H9 (cell line): ENCODE data around the gene ING2. TPM values are rescaled to one million over a fixed set of nuclear protein-coding genes. Genes with fewer than 3 reads are reported as not detected.

Source experiments
- DNase-seq: peaks from one replicate; pipeline ENCODE4 v3.0.0-alpha.2; 2017
- H2AFZ ChIP-seq: one replicate; pipeline ENCODE4 v1.6.1; 2013; ENCODE audit warnings: mild to moderate bottlenecking, low read length, control low read depth, moderate library complexity
- H2AK5ac ChIP-seq: 2 replicates; pipeline ENCODE4 v1.6.1; 2013; ENCODE audit warnings: low read length, control low read depth, mixed read lengths; ENCODE audit not compliant: insufficient read length
- H2BK120ac ChIP-seq: one replicate; pipeline ENCODE4 v1.6.1; 2013; ENCODE audit warnings: low read depth, mild to moderate bottlenecking, low read length, control low read depth, inconsistent platforms; ENCODE audit not compliant: poor library complexity, severe bottlenecking
- H2BK12ac ChIP-seq: 2 replicates; pipeline ENCODE4 v1.6.1; 2013; ENCODE audit warnings: low read length, control low read depth, mixed read lengths, low read depth; ENCODE audit not compliant: insufficient read length
- H2BK15ac ChIP-seq: 2 replicates; pipeline ENCODE4 v1.6.1; 2013; ENCODE audit warnings: low read depth, low read length, control low read depth
- H2BK20ac ChIP-seq: one replicate; pipeline ENCODE4 v1.6.1; 2013; ENCODE audit warnings: low read depth, mild to moderate bottlenecking, low read length, control low read depth, inconsistent platforms; ENCODE audit not compliant: poor library complexity, severe bottlenecking
- H2BK5ac ChIP-seq: 2 replicates; pipeline ENCODE4 v1.6.1; 2013; ENCODE audit warnings: low read length, control low read depth, mixed read lengths; ENCODE audit not compliant: insufficient read length
- H3K14ac ChIP-seq: 2 replicates; pipeline ENCODE4 v1.6.1; 2013; ENCODE audit warnings: low read length, control low read depth; ENCODE audit not compliant: insufficient read depth
- H3K18ac ChIP-seq: 2 replicates; pipeline ENCODE4 v1.6.1; 2013; ENCODE audit warnings: low read depth, mild to moderate bottlenecking, mixed read lengths, low read length, control low read depth; ENCODE audit not compliant: insufficient read length
- H3K23ac ChIP-seq: 2 replicates; pipeline ENCODE4 v1.6.1; 2013; ENCODE audit warnings: low read length, control low read depth, mixed read lengths, low read depth; ENCODE audit not compliant: insufficient read length
- H3K23me2 ChIP-seq: 2 replicates; pipeline ENCODE4 v1.6.1; 2013; ENCODE audit warnings: low read depth, mild to moderate bottlenecking, mixed read lengths, low read length, control low read depth; ENCODE audit not compliant: insufficient read length, poor library complexity, severe bottlenecking
- H3K27ac ChIP-seq: 2 replicates; pipeline ENCODE4 v1.5.1; 2013; ENCODE audit warnings: low read length, control low read depth, mixed read lengths, low read depth; ENCODE audit not compliant: insufficient read length
- H3K27me3 ChIP-seq: 2 replicates; pipeline ENCODE4 v1.6.1; 2013; ENCODE audit warnings: low read length, control low read depth, inconsistent platforms; ENCODE audit not compliant: insufficient read depth
- H3K4ac ChIP-seq: 2 replicates; pipeline ENCODE4 v1.6.1; 2013; ENCODE audit warnings: low read depth, mild to moderate bottlenecking, control low read depth, inconsistent platforms, low read length, moderate library complexity
- H3K4me1 ChIP-seq: 2 replicates; pipeline ENCODE4 v1.6.1; 2013; ENCODE audit warnings: low read length, control low read depth, inconsistent platforms; ENCODE audit not compliant: insufficient read depth
- H3K4me2 ChIP-seq: 2 replicates; pipeline ENCODE4 v1.6.1; 2013; ENCODE audit warnings: low read length, control low read depth, mixed read lengths; ENCODE audit not compliant: insufficient read length, insufficient read depth
- H3K56ac ChIP-seq: 2 replicates; pipeline ENCODE4 v1.6.1; 2013; ENCODE audit warnings: low read depth, mild to moderate bottlenecking, mixed read lengths, low read length, control low read depth; ENCODE audit not compliant: insufficient read length
- H3K79me1 ChIP-seq: 2 replicates; pipeline ENCODE4 v1.6.1; 2013; ENCODE audit warnings: low read depth, mild to moderate bottlenecking, moderate library complexity, low read length, control low read depth, inconsistent platforms; ENCODE audit not compliant: insufficient read depth, poor library complexity, severe bottlenecking
- H3K79me2 ChIP-seq: 2 replicates; pipeline ENCODE4 v1.6.1; 2013; ENCODE audit warnings: low read length, control low read depth, inconsistent platforms; ENCODE audit not compliant: insufficient read depth
- H3K9ac ChIP-seq: 2 replicates; pipeline ENCODE4 v1.6.1; 2013; ENCODE audit warnings: low read length, control low read depth, mixed read lengths; ENCODE audit not compliant: insufficient read length; ENCODE audit errors: extremely low read depth
- H3K9me3 ChIP-seq: one replicate; pipeline ENCODE4 v1.6.1; 2013; ENCODE audit warnings: low read depth, low read length, inconsistent platforms; ENCODE audit not compliant: control insufficient read depth
- H3T11ph ChIP-seq: one replicate; pipeline ENCODE4 v1.6.1; 2013; ENCODE audit warnings: mild to moderate bottlenecking, low read length, control low read depth, inconsistent platforms
- H4K20me1 ChIP-seq: one replicate; pipeline ENCODE4 v1.6.1; 2013; ENCODE audit not compliant: control insufficient read depth, insufficient read length, insufficient read depth
- H4K5ac ChIP-seq: 2 replicates; pipeline ENCODE4 v1.6.1; 2013; ENCODE audit warnings: low read depth, mild to moderate bottlenecking, mixed read lengths, low read length, control low read depth; ENCODE audit not compliant: insufficient read length
- H4K8ac ChIP-seq: replicated peaks from 2 replicates; pipeline ENCODE4 v1.6.1; 2013; ENCODE audit warnings: low read length, control low read depth, mixed read lengths, low read depth; ENCODE audit not compliant: insufficient read length
- H4K91ac ChIP-seq: 2 replicates; pipeline ENCODE4 v1.6.1; 2013; ENCODE audit warnings: low read depth, mild to moderate bottlenecking, moderate library complexity, mixed read lengths, low read length, control low read depth; ENCODE audit not compliant: insufficient read length
- H3K27ac Mint-ChIP-seq, 3 experiments: 2 replicates in 2 of 3; 3 replicates in 1 of 3; pipeline ENCODE4 v1.8.0; 2020 to 2021; ENCODE audit warnings: mixed read lengths in 3 of 3, mild to moderate bottlenecking in 1 of 3, moderate library complexity in 1 of 3
- H3K27me3 Mint-ChIP-seq: 2 replicates; pipeline ENCODE4 v1.8.0; 2021; ENCODE audit warnings: low read depth, mild to moderate bottlenecking, moderate library complexity, mixed read lengths
- H3K36me3 Mint-ChIP-seq, 3 experiments: 2 replicates in 2 of 3; 3 replicates in 1 of 3; pipeline ENCODE4 v1.8.0; 2020 to 2021; ENCODE audit warnings: low read depth in 3 of 3, mixed read lengths in 3 of 3; ENCODE audit not compliant: insufficient read depth in 1 of 3
- H3K4me1 Mint-ChIP-seq, 2 experiments: 2 replicates each; pipeline ENCODE4 v1.8.0; 2020; ENCODE audit warnings: mixed read lengths in 2 of 2
- H3K4me3 Mint-ChIP-seq, 2 experiments: 2 replicates in 1 of 2; 3 replicates in 1 of 2; pipeline ENCODE4 v1.8.0; 2020 to 2021; ENCODE audit warnings: mild to moderate bottlenecking in 2 of 2, mixed read lengths in 2 of 2, moderate library complexity in 1 of 2
- H3K9me3 Mint-ChIP-seq, 2 experiments: 2 replicates in 1 of 2; 3 replicates in 1 of 2; pipeline ENCODE4 v1.8.0; 2020; ENCODE audit warnings: mild to moderate bottlenecking in 2 of 2, mixed read lengths in 2 of 2, moderate library complexity in 1 of 2
- WGBS: extraction: QIAGEN DNeasy Blood & Tissue Kit; methylation state at CpG from one replicate; pipeline ENCODE4 v1.1.7; 2013; ENCODE audit warnings: missing lambda C conversion rate, low lambda C conversion rate, mixed read lengths; ENCODE audit not compliant: insufficient read length; ENCODE audit errors: extremely low coverage; 5-methylcytosine and 5-hydroxymethylcytosine counted together
- total RNA-seq: library from RNA; stranded (reverse); gene quantifications from 2 replicates; pipeline ENCODE4 v1.2.1, GENCODE V29; 2021
- TF ChIP-seq, protein P1 (sequence below): fragments of 200-600 bp; sonication (generic); conservative IDR thresholded peaks from 3 replicates; pipeline ENCODE4 v1.8.0; 2021; ENCODE audit warnings: antibody characterized with exemption, mild to moderate bottlenecking

The ING2 gene
- total RNA-seq, 1 experiment from 2014 or later: 18.6 TPM

DNA sequence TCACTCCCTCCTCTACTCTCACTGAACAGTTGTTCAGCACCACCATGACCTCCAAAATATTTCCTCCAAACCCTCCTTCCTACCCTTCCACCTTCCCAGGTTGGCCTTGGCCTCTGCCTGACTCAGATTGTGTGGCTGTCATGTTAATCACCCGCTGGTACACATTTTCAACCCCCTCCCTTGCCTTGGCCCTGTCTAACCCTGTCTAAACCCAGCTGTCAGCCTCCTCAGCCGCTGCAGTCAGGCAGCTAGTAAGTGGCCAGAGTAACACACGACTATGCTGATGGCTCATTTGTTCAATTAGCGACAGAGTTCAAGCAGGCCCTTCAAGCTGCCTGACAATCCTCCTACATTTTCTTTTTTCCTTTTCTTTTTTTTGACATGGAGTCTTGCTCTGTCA is 18.0 kb downstream of the ING2 start:
- TF ChIP-seq, protein P1, sequence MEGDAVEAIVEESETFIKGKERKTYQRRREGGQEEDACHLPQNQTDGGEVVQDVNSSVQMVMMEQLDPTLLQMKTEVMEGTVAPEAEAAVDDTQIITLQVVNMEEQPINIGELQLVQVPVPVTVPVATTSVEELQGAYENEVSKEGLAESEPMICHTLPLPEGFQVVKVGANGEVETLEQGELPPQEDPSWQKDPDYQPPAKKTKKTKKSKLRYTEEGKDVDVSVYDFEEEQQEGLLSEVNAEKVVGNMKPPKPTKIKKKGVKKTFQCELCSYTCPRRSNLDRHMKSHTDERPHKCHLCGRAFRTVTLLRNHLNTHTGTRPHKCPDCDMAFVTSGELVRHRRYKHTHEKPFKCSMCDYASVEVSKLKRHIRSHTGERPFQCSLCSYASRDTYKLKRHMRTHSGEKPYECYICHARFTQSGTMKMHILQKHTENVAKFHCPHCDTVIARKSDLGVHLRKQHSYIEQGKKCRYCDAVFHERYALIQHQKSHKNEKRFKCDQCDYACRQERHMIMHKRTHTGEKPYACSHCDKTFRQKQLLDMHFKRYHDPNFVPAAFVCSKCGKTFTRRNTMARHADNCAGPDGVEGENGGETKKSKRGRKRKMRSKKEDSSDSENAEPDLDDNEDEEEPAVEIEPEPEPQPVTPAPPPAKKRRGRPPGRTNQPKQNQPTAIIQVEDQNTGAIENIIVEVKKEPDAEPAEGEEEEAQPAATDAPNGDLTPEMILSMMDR: no peak
- no peak overlapping the region for H2BK15ac ChIP-seq
- H3K79me1 ChIP-seq: no peaks in the 10 kb centered on the region
- H3K27ac Mint-ChIP-seq: peak overlapping the region in 1 of 3 experiments; percentile 1; a peak in 1 of 7 replicates
- H3K9ac ChIP-seq: no peak overlapping the region
- no peak overlapping the region for H2BK12ac ChIP-seq
- H3K9me3 Mint-ChIP-seq: no peaks in the 10 kb centered on the region; a peak in 1 of 5 replicates
- no peaks in the 10 kb centered on the region for H3K79me2 ChIP-seq
- H3K27ac ChIP-seq: no peak overlapping the region
- H3K4me3 Mint-ChIP-seq: no peak overlapping the region
- DNase-seq: no peak
- no peak overlapping the region for H2BK120ac ChIP-seq
- peaks cover 13 to 15% of the 10 kb centered on the region in 2 experiments for H3K4me1 Mint-ChIP-seq
- H3K23me2 ChIP-seq: no peaks in the 10 kb centered on the region
- WGBS: no CpG with 5 or more reads among the region's 4 CpGs
- no peak overlapping the region for H4K91ac ChIP-seq
- H3K4me2 ChIP-seq: no peak overlapping the region
- no peak overlapping the region for H3T11ph ChIP-seq
- no peaks in the 10 kb centered on the region for H3K9me3 ChIP-seq
- H3K18ac ChIP-seq: no peak overlapping the region
- no peaks in the 10 kb centered on the region for H4K20me1 ChIP-seq
- H3K56ac ChIP-seq: no peak overlapping the region
- no peaks in the 10 kb centered on the region for H3K27me3 ChIP-seq
- no peak overlapping the region for H3K4ac ChIP-seq
- H3K27me3 Mint-ChIP-seq: peaks cover 2% of the 10 kb centered on the region
- H2BK20ac ChIP-seq: no peak overlapping the region
- H4K8ac ChIP-seq: no peak overlapping the region
- no peak overlapping the region for H2AK5ac ChIP-seq
- H3K36me3 Mint-ChIP-seq: no peaks in the 10 kb centered on the region
- no peak overlapping the region; the same call in 1 of the 2 replicates for H3K14ac ChIP-seq
- no peaks in the 10 kb centered on the region; the same call in 1 of the 2 replicates for H3K4me1 ChIP-seq
- no peak overlapping the region for H3K23ac ChIP-seq
- H4K5ac ChIP-seq: no peak overlapping the region
- H2AFZ ChIP-seq: no peak overlapping the region
- no peak overlapping the region for H2BK5ac ChIP-seq
